Colonic mucosa (tissue), 4 donors: ENCODE measurements around the gene UPK1B. TPM values are rescaled to one million over a fixed set of nuclear protein-coding genes. Genes with fewer than 3 reads are reported as not detected.

ENCODE experiments used
- DNase-seq: peaks from one replicate; pipeline ENCODE4 v3.0.0-alpha.2; 2020
- H3K27ac ChIP-seq: fragments of 200-600 bp; one replicate; pipeline ENCODE4 v1.8.0; 2021
- H3K27me3 ChIP-seq: fragments of 200-600 bp; one replicate; pipeline ENCODE4 v1.8.0; 2021
- H3K36me3 ChIP-seq: fragments of 200-600 bp; one replicate; pipeline ENCODE4 v1.8.0; 2021
- H3K4me1 ChIP-seq: fragments of 200-600 bp; one replicate; pipeline ENCODE4 v1.8.0; 2021; ENCODE audit warnings: mild to moderate bottlenecking
- H3K4me3 ChIP-seq: fragments of 200-600 bp; one replicate; pipeline ENCODE4 v1.8.0; 2021
- H3K9ac ChIP-seq, 2 donors: one replicate each; pipeline ENCODE4 v1.7.0; 2013; ENCODE audit warnings: control low read depth in 2 of 2, low read depth in 2 of 2, low read length in 2 of 2
- H3K9me3 ChIP-seq: fragments of 200-600 bp; one replicate; pipeline ENCODE4 v1.8.0; 2021
- intact Hi-C: fragments of 100-400 bp; cut with DNase I; formaldehyde crosslinking; loops from one replicate; pipeline ENCODE4 v1.14.1; 2022
- total RNA-seq, 2 donors: library from RNA; stranded (reverse); fragmentation: NEBNext Ultra II Directional in 1 of 2; extraction: Animal tissue kit (Norgen Biotek cat#: 25700) in 1 of 2; gene quantifications; one replicate each; pipeline ENCODE4 v1.2.1, GENCODE V29; 2021
- TF ChIP-seq, protein P1 (sequence below): fragments of 200-600 bp; IDR thresholded peaks from one replicate; pipeline ENCODE4 v1.8.0; 2022; ENCODE audit warnings: antibody characterized with exemption, mild to moderate bottlenecking
- donor health status: healthy.
- donor health status: DM: no; HTN: no; CAD: no.
- donor health status: DM: no; HTN: no; CAD: no.

Gene UPK1B
- total RNA-seq, 2 donors from 2014 or later = not detected

- TF ChIP-seq, protein P1, sequence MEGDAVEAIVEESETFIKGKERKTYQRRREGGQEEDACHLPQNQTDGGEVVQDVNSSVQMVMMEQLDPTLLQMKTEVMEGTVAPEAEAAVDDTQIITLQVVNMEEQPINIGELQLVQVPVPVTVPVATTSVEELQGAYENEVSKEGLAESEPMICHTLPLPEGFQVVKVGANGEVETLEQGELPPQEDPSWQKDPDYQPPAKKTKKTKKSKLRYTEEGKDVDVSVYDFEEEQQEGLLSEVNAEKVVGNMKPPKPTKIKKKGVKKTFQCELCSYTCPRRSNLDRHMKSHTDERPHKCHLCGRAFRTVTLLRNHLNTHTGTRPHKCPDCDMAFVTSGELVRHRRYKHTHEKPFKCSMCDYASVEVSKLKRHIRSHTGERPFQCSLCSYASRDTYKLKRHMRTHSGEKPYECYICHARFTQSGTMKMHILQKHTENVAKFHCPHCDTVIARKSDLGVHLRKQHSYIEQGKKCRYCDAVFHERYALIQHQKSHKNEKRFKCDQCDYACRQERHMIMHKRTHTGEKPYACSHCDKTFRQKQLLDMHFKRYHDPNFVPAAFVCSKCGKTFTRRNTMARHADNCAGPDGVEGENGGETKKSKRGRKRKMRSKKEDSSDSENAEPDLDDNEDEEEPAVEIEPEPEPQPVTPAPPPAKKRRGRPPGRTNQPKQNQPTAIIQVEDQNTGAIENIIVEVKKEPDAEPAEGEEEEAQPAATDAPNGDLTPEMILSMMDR = no peak
- no peak for DNase-seq
- Histone ChIP-seq H3K9me3 (no peaks in the 10 kb centered on the region), H3K4me3 (no peak overlapping the region), H3K27ac (no peak overlapping the region), H3K4me1 (no peaks in the 10 kb centered on the region), H3K27me3 (no peaks in the 10 kb centered on the region), H3K9ac (no peak overlapping the region), H3K36me3 (no peaks in the 10 kb centered on the region)
- intact Hi-C loops = no loop called here
These were observed 61.2 kb downstream of the UPK1B start for GRCh38 chr3:119234610-119235009.

DNA sequence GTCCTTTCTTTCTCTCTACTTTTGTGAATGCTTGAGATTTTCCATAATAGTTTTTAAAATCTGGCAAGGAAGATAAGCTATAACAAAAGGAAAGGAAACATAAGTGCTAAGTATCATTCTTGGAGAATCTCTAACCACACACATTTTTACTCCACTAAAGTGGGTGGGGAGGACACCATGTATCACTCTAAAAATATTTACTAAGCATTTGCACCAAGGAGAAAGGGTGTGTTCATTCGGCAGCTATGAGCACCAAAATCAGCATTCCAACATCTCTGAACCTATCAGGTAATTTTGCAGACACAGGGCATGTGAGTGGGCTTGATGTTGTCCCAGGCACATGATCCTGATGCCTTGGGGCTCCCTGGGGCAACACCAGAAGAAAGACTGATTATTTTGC, 61.8 kb downstream of the UPK1B start:
- Histone ChIP-seq H3K27me3 (no peaks in the 10 kb centered on the region), H3K4me1 (no peaks in the 10 kb centered on the region), H3K9me3 (no peaks in the 10 kb centered on the region), H3K27ac (no peak overlapping the region), H3K9ac (no peak overlapping the region), H3K4me3 (no peak overlapping the region), H3K36me3 (no peaks in the 10 kb centered on the region)
- DNase-seq = no peak
- TF ChIP-seq, protein P1 = no peak
- intact Hi-C loops = no loop called here

- intact Hi-C loops = no loop called here
- DNase-seq = no peak
- Histone ChIP-seq H3K27me3 (no peaks in the 10 kb centered on the region), H3K4me1 (no peaks in the 10 kb centered on the region), H3K9me3 (no peaks in the 10 kb centered on the region), H3K9ac (no peak overlapping the region), H3K36me3 (no peaks in the 10 kb centered on the region), H3K27ac (no peak overlapping the region), H3K4me3 (no peak overlapping the region)
- TF ChIP-seq, protein P1 = no peak
These were observed 63.4 kb downstream of the UPK1B start for GRCh38 chr3:119236756-119237155.

- Histone ChIP-seq H3K9me3 (no peaks in the 10 kb centered on the region), H3K4me3 (no peak overlapping the region)
- intact Hi-C loops = no loop called here
These were observed 63.9 kb downstream of the UPK1B start for GRCh38 chr3:119237299-119237698.

GRCh38 chr3:119238363-119238762, 65.0 kb downstream of the UPK1B start:
- no peaks in the 10 kb centered on the region for H3K9me3 ChIP-seq
- TF ChIP-seq, protein P1 = no peak
- no peak overlapping the region for H3K9ac ChIP-seq
- no peak overlapping the region for H3K4me3 ChIP-seq
- intact Hi-C loops = no loop called here
- H3K27ac ChIP-seq = no peak overlapping the region
- H3K4me1 ChIP-seq = no peaks in the 10 kb centered on the region
- no peaks in the 10 kb centered on the region for H3K36me3 ChIP-seq
- no peak for DNase-seq
- H3K27me3 ChIP-seq = no peaks in the 10 kb centered on the region

More at GRCh38 chr3:119237299-119237698, 63.9 kb downstream of the UPK1B start:
- H3K36me3 ChIP-seq = no peaks in the 10 kb centered on the region
- no peak overlapping the region for H3K27ac ChIP-seq
- H3K27me3 ChIP-seq = no peaks in the 10 kb centered on the region
- DNase-seq = no peak
- TF ChIP-seq, protein P1 = no peak
- no peaks in the 10 kb centered on the region for H3K4me1 ChIP-seq
- H3K9ac ChIP-seq = no peak overlapping the region
